H1 (cell line): Measurements from ENCODE around the gene PNCK.

Experiments used
- POLR2A ChIP-seq, 2 experiments: IDR thresholded peaks; 1 replicate in 1 of 2; 2 replicates in 1 of 2; pipeline ENCODE4 v1.6.1; 2011; ENCODE audit warnings: low read depth in 2 of 2, low read length in 2 of 2, mild to moderate bottlenecking in 2 of 2; ENCODE audit errors: control extremely low read depth in 1 of 2
- SAP30 ChIP-seq: fragments of 300-600 bp; sonication (generic); IDR thresholded peaks from 2 replicates; pipeline ENCODE4 v1.7.1; 2012; ENCODE audit warnings: low read length, moderate library complexity, mild to moderate bottlenecking, inconsistent platforms; ENCODE audit not compliant: insufficient read depth, insufficient replicate concordance
- SUZ12 ChIP-seq: fragments of 200-600 bp; sonication (generic); IDR thresholded peaks from 2 replicates; pipeline ENCODE4 v1.6.1; 2012; ENCODE audit warnings: mild to moderate bottlenecking, inconsistent platforms, low read length, moderate library complexity, mixed read lengths
- TF ChIP-seq, protein P1 (sequence below), 3 experiments: IDR thresholded peaks; 1 replicate in 2 of 3; 2 replicates in 1 of 3; pipeline versions ENCODE4 v1.5.1 to v1.6.1; 2011; ENCODE audit warnings: low read length in 3 of 3, mild to moderate bottlenecking in 3 of 3, inconsistent platforms in 2 of 3, low read depth in 1 of 3, moderate library complexity in 1 of 3; ENCODE audit not compliant: insufficient read depth in 1 of 3; ENCODE audit errors: control extremely low read depth in 1 of 3
- TF ChIP-seq, protein P2 (sequence below): IDR thresholded peaks from 2 replicates; pipeline ENCODE4 v1.6.1; 2011; ENCODE audit warnings: low read depth, mild to moderate bottlenecking, low read length; ENCODE audit not compliant: insufficient read depth

DNA sequence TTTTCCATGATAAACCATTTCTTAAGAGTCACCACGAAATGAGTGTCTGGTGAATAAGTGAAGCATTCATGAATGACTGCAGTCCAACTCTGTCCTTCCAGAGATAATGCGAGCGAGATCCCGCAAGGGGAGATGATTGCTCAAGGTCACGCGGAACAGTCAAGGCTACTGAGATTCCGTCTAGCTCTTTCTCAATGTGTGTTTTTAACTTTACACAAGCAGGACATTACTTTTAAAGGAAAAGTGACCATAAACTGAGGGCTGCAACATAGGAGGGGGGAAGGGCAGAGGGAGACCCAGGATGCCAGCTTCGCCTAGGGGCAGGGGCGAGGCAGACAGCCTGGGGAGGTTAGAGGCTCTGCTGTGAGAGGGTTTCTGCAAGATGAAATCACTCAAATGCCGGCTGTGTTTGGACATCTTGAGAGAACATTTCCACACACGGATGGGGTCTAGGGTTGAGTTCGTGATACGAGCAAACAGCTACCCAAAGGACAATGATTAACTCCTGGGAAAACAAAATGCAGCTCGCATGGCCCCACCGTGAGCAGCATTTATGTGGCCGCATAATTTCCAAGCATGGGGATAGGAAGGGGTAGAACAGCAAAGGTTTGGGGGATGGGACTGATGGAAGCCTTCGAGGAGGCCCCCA is 50.8 kb downstream of the PNCK start:
- TF ChIP-seq, protein P1, sequence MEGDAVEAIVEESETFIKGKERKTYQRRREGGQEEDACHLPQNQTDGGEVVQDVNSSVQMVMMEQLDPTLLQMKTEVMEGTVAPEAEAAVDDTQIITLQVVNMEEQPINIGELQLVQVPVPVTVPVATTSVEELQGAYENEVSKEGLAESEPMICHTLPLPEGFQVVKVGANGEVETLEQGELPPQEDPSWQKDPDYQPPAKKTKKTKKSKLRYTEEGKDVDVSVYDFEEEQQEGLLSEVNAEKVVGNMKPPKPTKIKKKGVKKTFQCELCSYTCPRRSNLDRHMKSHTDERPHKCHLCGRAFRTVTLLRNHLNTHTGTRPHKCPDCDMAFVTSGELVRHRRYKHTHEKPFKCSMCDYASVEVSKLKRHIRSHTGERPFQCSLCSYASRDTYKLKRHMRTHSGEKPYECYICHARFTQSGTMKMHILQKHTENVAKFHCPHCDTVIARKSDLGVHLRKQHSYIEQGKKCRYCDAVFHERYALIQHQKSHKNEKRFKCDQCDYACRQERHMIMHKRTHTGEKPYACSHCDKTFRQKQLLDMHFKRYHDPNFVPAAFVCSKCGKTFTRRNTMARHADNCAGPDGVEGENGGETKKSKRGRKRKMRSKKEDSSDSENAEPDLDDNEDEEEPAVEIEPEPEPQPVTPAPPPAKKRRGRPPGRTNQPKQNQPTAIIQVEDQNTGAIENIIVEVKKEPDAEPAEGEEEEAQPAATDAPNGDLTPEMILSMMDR (IDR thresholded peaks at IDR 0.05; ENCODE audit: control extremely low read depth in 1 of 3, insufficient read depth in 1 of 3, low read depth in 1 of 3, low read length in 3 of 3) = no peak
- TF ChIP-seq, protein P2, sequence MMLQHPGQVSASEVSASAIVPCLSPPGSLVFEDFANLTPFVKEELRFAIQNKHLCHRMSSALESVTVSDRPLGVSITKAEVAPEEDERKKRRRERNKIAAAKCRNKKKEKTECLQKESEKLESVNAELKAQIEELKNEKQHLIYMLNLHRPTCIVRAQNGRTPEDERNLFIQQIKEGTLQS = no peak
- TF ChIP-seq POLR2A (IDR thresholded peaks at IDR 0.05; ENCODE audit: control extremely low read depth in 1 of 2, low read depth in 2 of 2, low read length in 2 of 2) (no peak), SUZ12 (no peak), SAP30 (no peak)
